22Rv1 (cell line): Measurements from ENCODE around the gene NCKAP5.

ENCODE experiments used
- ZFX ChIP-seq: fragments of 450-650 bp; IDR thresholded peaks from 2 replicates; pipeline ENCODE4 v1.6.1; 2017; ENCODE audit warnings: antibody characterized with exemption, borderline replicate concordance
- TF ChIP-seq, protein P1 (sequence below): fragments of 450-650 bp; IDR thresholded peaks from 2 replicates; pipeline ENCODE4 v1.5.1; 2017; ENCODE audit warnings: mild to moderate bottlenecking

DNA sequence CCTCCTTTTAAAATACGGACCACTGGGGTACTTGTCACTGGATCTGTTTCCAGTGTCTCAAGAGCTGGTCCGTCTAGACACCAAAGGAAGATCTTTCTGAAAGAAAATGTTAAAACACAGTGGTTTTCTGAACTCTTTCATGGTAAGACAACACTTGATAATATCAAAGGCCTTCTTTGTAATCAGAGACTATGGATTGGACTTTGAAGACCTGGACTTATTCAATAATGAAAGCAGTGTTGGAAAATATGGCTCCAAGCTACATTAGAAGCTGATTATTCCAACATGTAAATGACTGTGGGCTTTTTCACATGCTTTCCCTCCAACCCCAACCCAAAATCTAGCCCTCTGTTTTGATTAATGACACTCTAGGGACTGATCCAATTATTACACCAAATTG lies 568.8 kb downstream of the NCKAP5 start:
- TF ChIP-seq, protein P1, sequence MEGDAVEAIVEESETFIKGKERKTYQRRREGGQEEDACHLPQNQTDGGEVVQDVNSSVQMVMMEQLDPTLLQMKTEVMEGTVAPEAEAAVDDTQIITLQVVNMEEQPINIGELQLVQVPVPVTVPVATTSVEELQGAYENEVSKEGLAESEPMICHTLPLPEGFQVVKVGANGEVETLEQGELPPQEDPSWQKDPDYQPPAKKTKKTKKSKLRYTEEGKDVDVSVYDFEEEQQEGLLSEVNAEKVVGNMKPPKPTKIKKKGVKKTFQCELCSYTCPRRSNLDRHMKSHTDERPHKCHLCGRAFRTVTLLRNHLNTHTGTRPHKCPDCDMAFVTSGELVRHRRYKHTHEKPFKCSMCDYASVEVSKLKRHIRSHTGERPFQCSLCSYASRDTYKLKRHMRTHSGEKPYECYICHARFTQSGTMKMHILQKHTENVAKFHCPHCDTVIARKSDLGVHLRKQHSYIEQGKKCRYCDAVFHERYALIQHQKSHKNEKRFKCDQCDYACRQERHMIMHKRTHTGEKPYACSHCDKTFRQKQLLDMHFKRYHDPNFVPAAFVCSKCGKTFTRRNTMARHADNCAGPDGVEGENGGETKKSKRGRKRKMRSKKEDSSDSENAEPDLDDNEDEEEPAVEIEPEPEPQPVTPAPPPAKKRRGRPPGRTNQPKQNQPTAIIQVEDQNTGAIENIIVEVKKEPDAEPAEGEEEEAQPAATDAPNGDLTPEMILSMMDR: no peak
- no peak for TF ChIP-seq ZFX
